Fibroblast of lung (primary cell): Measurements from ENCODE around the gene FAM135A. TPM values are rescaled to one million over a fixed set of nuclear protein-coding genes. Genes with fewer than 3 reads are reported as not detected.

Experiments
- DNase-seq, 2 donors: peaks; one replicate each; pipeline versions ENCODE4 v3.0.0 to v3.0.0-alpha.2; 2010; ENCODE audit warnings: low read depth in 2 of 2
- H2AFZ ChIP-seq: 2 replicates; pipeline ENCODE4 v1.5.1; 2012; ENCODE audit warnings: low read length, control low read depth, inconsistent platforms
- H3K27ac ChIP-seq: 2 replicates; pipeline ENCODE4 v1.5.1; 2011; ENCODE audit warnings: low read length, control low read depth; ENCODE audit not compliant: insufficient read depth
- H3K27me3 ChIP-seq: 2 replicates; pipeline ENCODE4 v1.5.1; 2011; ENCODE audit warnings: mild to moderate bottlenecking, low read length; ENCODE audit not compliant: control insufficient read depth, insufficient read depth
- H3K36me3 ChIP-seq: 2 replicates; pipeline ENCODE4 v1.5.1; 2011; ENCODE audit warnings: low read length; ENCODE audit not compliant: control insufficient read depth, insufficient read depth
- H3K4me1 ChIP-seq: 2 replicates; pipeline ENCODE4 v1.5.1; 2011; ENCODE audit warnings: low read length; ENCODE audit not compliant: control insufficient read depth, insufficient read depth; ENCODE audit errors: extremely low read depth
- H3K4me2 ChIP-seq: 2 replicates; pipeline ENCODE4 v1.5.1; 2011; ENCODE audit warnings: low read length, control low read depth; ENCODE audit not compliant: insufficient read depth; ENCODE audit errors: extremely low read depth
- H3K4me3 ChIP-seq, 4 experiments: fragments of 200-600 bp in 1 of 4; sonication (generic) in 1 of 4; replicated peaks in 1 of 4; 2 replicates each; pipeline ENCODE4 v1.5.1; 2011 to 2016; ENCODE audit warnings: low read length in 4 of 4, low read depth in 3 of 4, mild to moderate bottlenecking in 3 of 4, control low read depth in 2 of 4, inconsistent platforms in 1 of 4, mixed read lengths in 1 of 4; ENCODE audit not compliant: insufficient read depth in 1 of 4; ENCODE audit errors: control extremely low read depth in 1 of 4
- H3K79me2 ChIP-seq: 2 replicates; pipeline ENCODE4 v1.5.1; 2012; ENCODE audit warnings: mild to moderate bottlenecking, low read length, inconsistent platforms; ENCODE audit not compliant: control insufficient read depth, insufficient read depth
- H3K9ac ChIP-seq: 2 replicates; pipeline ENCODE4 v1.5.1; 2011; ENCODE audit warnings: mild to moderate bottlenecking, low read length, control low read depth; ENCODE audit not compliant: insufficient read depth
- H3K9me3 ChIP-seq: 2 replicates; pipeline ENCODE4 v1.5.1; 2012; ENCODE audit warnings: low read depth, low read length; ENCODE audit not compliant: control insufficient read depth, insufficient read depth
- H4K20me1 ChIP-seq: 2 replicates; pipeline ENCODE4 v1.5.1; 2011; ENCODE audit warnings: low read length; ENCODE audit not compliant: control insufficient read depth, insufficient read depth; ENCODE audit errors: extremely low read depth
- CTCF ChIP-seq, 2 donors: IDR thresholded peaks in 1 of 2; conservative IDR thresholded peaks in 1 of 2; 1 replicate in 1 of 2; 2 replicates in 1 of 2; pipeline ENCODE4 v1.5.1; 2011 to 2012; ENCODE audit warnings: low read length in 2 of 2, control low read depth in 1 of 2, inconsistent platforms in 1 of 2, low read depth in 1 of 2, mild to moderate bottlenecking in 1 of 2
- EZH2 ChIP-seq: IDR thresholded peaks from 2 replicates; pipeline ENCODE4 v1.5.1; 2012; ENCODE audit warnings: low read length, control low read depth, mild to moderate bottlenecking; ENCODE audit errors: missing control alignments
- polyA plus RNA-seq, 2 donors: library from polyadenylated mRNA; depleted of rRNA in 1 of 2; stranded (reverse) in 1 of 2; unstranded in 1 of 2; fragments of >200 nt; gene quantifications; 2 replicates each; pipeline ENCODE4 v1.2.1, GENCODE V29; 2011 to 2012; ENCODE audit warnings: missing spikeins in 1 of 2
- total RNA-seq: library from RNA; depleted of rRNA; stranded (reverse); fragments of >200 nt; gene quantifications from 2 replicates; pipeline ENCODE4 v1.2.1, GENCODE V29; 2014

Gene FAM135A
- total and polyA plus RNA-seq, 2 donors (not counting 1 experiment from before 2014, with no cell fraction given) = 7.1 to 10.2 TPM

- Histone ChIP-seq H3K4me2 (no peak overlapping the region), H3K4me3 (no peak overlapping the region), H3K79me2 (no peaks in the 10 kb centered on the region), H3K9me3 (no peaks in the 10 kb centered on the region), H3K27me3 (no peaks in the 10 kb centered on the region), H2AFZ (no peak overlapping the region), H4K20me1 (no peaks in the 10 kb centered on the region), H3K9ac (no peak overlapping the region), H3K4me1 (no peaks in the 10 kb centered on the region), H3K27ac (no peak overlapping the region), H3K36me3 (no peaks in the 10 kb centered on the region)
- TF ChIP-seq CTCF (conservative IDR thresholded peaks at IDR 0.05 in 1 of 2, IDR thresholded peaks at IDR 0.05 in 1 of 2; ENCODE audit: low read depth in 1 of 2, low read length in 2 of 2) (no peak), EZH2 (no peak)
- DNase-seq = no peak
Observed at GRCh38 chr6:70377372-70377771, 35.9 kb upstream of the FAM135A start.

GRCh38 chr6:70379473-70380013 is 33.8 kb upstream of the FAM135A start:
- no peak overlapping the region for H2AFZ ChIP-seq
- H3K9ac ChIP-seq = no peak overlapping the region
- no peak for DNase-seq
- H4K20me1 ChIP-seq = no peaks in the 10 kb centered on the region
- H3K79me2 ChIP-seq = no peaks in the 10 kb centered on the region
- H3K9me3 ChIP-seq = no peaks in the 10 kb centered on the region
- H3K36me3 ChIP-seq = no peaks in the 10 kb centered on the region
- no peak overlapping the region for H3K4me3 ChIP-seq
- H3K4me2 ChIP-seq = no peak overlapping the region
- TF ChIP-seq EZH2 (no peak), CTCF (conservative IDR thresholded peaks at IDR 0.05 in 1 of 2, IDR thresholded peaks at IDR 0.05 in 1 of 2; ENCODE audit: low read depth in 1 of 2, low read length in 2 of 2) (no peak)
- no peaks in the 10 kb centered on the region for H3K4me1 ChIP-seq
- H3K27me3 ChIP-seq = no peaks in the 10 kb centered on the region
- no peak overlapping the region for H3K27ac ChIP-seq

GRCh38 chr6:70380252-70380651 is 33.1 kb upstream of the FAM135A start:
- no peak overlapping the region for H2AFZ ChIP-seq
- no peaks in the 10 kb centered on the region for H3K79me2 ChIP-seq
- no peak overlapping the region for H3K4me3 ChIP-seq
- H3K9ac ChIP-seq = no peak overlapping the region
- H4K20me1 ChIP-seq = no peaks in the 10 kb centered on the region
- no peaks in the 10 kb centered on the region for H3K27me3 ChIP-seq
- no peak for TF ChIP-seq EZH2
- no peak for TF ChIP-seq CTCF (conservative IDR thresholded peaks at IDR 0.05 in 1 of 2, IDR thresholded peaks at IDR 0.05 in 1 of 2; ENCODE audit: low read depth in 1 of 2, low read length in 2 of 2)
- DNase-seq = no peak
- H3K9me3 ChIP-seq = no peaks in the 10 kb centered on the region
- no peak overlapping the region for H3K4me2 ChIP-seq
- H3K27ac ChIP-seq = no peak overlapping the region
- no peaks in the 10 kb centered on the region for H3K36me3 ChIP-seq
- no peaks in the 10 kb centered on the region for H3K4me1 ChIP-seq
